DMS153 treated with DMSO at 0.1 percent for 48 hours (cell line): ENCODE data around the gene CMIP.

ENCODE experiments used
- DNase-seq: peaks from one replicate; lab custom pipeline; 2025; ENCODE audit not compliant: unreplicated experiment; lab: John Stamatoyannopoulos, UW

Gene CMIP

GRCh38 chr16:81547939-81548216, 103.3 kb downstream of the CMIP start:
- no peak for DNase-seq

- no peak for DNase-seq
These were observed 103.9 kb downstream of the CMIP start for GRCh38 chr16:81548551-81548875.

- DNase-seq: no peak
These were observed 104.4 kb downstream of the CMIP start for GRCh38 chr16:81548876-81549546.

- DNase-seq: no peak
These were observed 105.2 kb downstream of the CMIP start for GRCh38 chr16:81549547-81550431.

GRCh38 chr16:81550432-81550808, 105.8 kb downstream of the CMIP start:
- no peak for DNase-seq

- DNase-seq: no peak
These were observed 106.7 kb downstream of the CMIP start for GRCh38 chr16:81551151-81551808.

- no peak for DNase-seq
These were observed 107.3 kb downstream of the CMIP start for GRCh38 chr16:81551821-81552304.

GRCh38 chr16:81552743-81553079, 108.1 kb downstream of the CMIP start:
- no peak for DNase-seq

GRCh38 chr16:81553080-81553813, 108.6 kb downstream of the CMIP start:
- DNase-seq: no peak

- DNase-seq: no peak
These were observed 109.4 kb downstream of the CMIP start for GRCh38 chr16:81553814-81554675.

GRCh38 chr16:81554979-81555378, 110.4 kb downstream of the CMIP start:
- DNase-seq: no peak

- no peak for DNase-seq
These were observed 111.1 kb downstream of the CMIP start for GRCh38 chr16:81555660-81556059.

GRCh38 chr16:81556715-81557284, 112.2 kb downstream of the CMIP start:
- no peak for DNase-seq

GRCh38 chr16:81558077-81558443, 113.5 kb downstream of the CMIP start:
- DNase-seq: peak; percentile 51

- peak; percentile 80 for DNase-seq
These were observed 114.0 kb downstream of the CMIP start for GRCh38 chr16:81558444-81559175.

GRCh38 chr16:81560979-81561657, 116.5 kb downstream of the CMIP start:
- DNase-seq: no peak

- DNase-seq: no peak
These were observed 117.7 kb downstream of the CMIP start for GRCh38 chr16:81562174-81562849.

- DNase-seq: no peak
These were observed 118.3 kb downstream of the CMIP start for GRCh38 chr16:81562926-81563325.
